K562 (cell line): Measurements from ENCODE around the gene CDCA3. TPM values are rescaled to one million over a fixed set of nuclear protein-coding genes. Genes with fewer than 3 reads are reported as not detected.

Experiments used
- ATF1 ChIP-seq, 2 experiments: fragments of 450-650 bp in 1 of 2; IDR thresholded peaks; 2 replicates each; pipeline ENCODE4 v1.6.1; 2016; ENCODE audit warnings: missing compliant biosample characterization in 1 of 2, missing genetic modification characterization in 1 of 2
- ETV1 ChIP-seq: fragments of 450-650 bp; conservative IDR thresholded peaks from 2 replicates; pipeline ENCODE4 v1.6.1; 2016; ENCODE audit warnings: missing genetic modification characterization, control low read depth, low read depth, missing compliant biosample characterization
- GABPB1 ChIP-seq: sonication (generic); formaldehyde crosslinking; IDR thresholded peaks from 2 replicates; pipeline ENCODE4 v1.8.0; 2022; ENCODE audit warnings: mild to moderate bottlenecking, missing genetic modification reagents
- KAT7 ChIP-seq: sonication (generic); formaldehyde crosslinking; IDR thresholded peaks from 2 replicates; pipeline ENCODE4 v1.8.0; 2022; ENCODE audit warnings: missing genetic modification reagents, mild to moderate bottlenecking, borderline replicate concordance
- KDM5B ChIP-seq: fragments of 200-600 bp; sonication (generic); IDR thresholded peaks from 2 replicates; pipeline ENCODE4 v1.6.1; 2012; ENCODE audit warnings: low read depth, mild to moderate bottlenecking, moderate library complexity, low read length, control low read depth, inconsistent platforms; ENCODE audit not compliant: insufficient replicate concordance
- RNF2 ChIP-seq: sonication (generic); IDR thresholded peaks from 2 replicates; pipeline ENCODE4 v1.6.1; 2016
- SPI1 ChIP-seq: IDR thresholded peaks from 2 replicates; pipeline ENCODE4 v1.6.1; 2011; ENCODE audit warnings: low read depth, low read length, control low read depth, borderline replicate concordance
- SRF ChIP-seq, 2 experiments: fragments of 250-450, 450-650 bp in 1 of 2; sonication (Bioruptor Pico) in 1 of 2; sonication (generic) in 1 of 2; formaldehyde crosslinking; IDR thresholded peaks; 2 replicates each; pipeline versions ENCODE4 v1.5.0 to v1.5.1; 2020 to 2022; ENCODE audit warnings: mild to moderate bottlenecking in 1 of 2, missing genetic modification reagents in 1 of 2
- ZC3H4 ChIP-seq: sonication (generic); formaldehyde crosslinking; IDR thresholded peaks from 2 replicates; pipeline ENCODE4 v1.9.0; 2021; ENCODE audit warnings: missing genetic modification reagents, borderline replicate concordance
- ZNF184 ChIP-seq: sonication (generic); formaldehyde crosslinking; IDR thresholded peaks from 2 replicates; pipeline ENCODE4 v1.5.0; 2020; ENCODE audit warnings: missing genetic modification reagents
- ZNF445 ChIP-seq: fragments of 250-450 bp; sonication (Bioruptor Pico); IDR thresholded peaks from 2 replicates; pipeline ENCODE4 v1.4.0; 2020; ENCODE audit warnings: low read depth, mild to moderate bottlenecking, moderate library complexity
- polyA plus RNA-seq, 8 experiments: library from polyadenylated mRNA; depleted of rRNA in 4 of 8; stranded (reverse) in 5 of 8; unstranded in 3 of 8; fragments of >200 nt; fragmentation: Nextera tagmentation in 2 of 8; fragmentation: Illumina TruSeq in 1 of 8; extraction: Ambion mirVana in 2 of 8; extraction: Trizol in 1 of 8; gene quantifications; 2 replicates each; pipeline versions ENCODE4 v1.2.1 to v1.2.3, GENCODE V29; 2011 to 2014; ENCODE audit warnings: inconsistent platforms in 1 of 8, missing spikeins in 1 of 8
- total RNA-seq, 7 experiments: library from RNA; depleted of rRNA in 6 of 7; stranded (reverse); fragments of >200 nt in 6 of 7; fragmentation: Illumina TruSeq in 2 of 7; extraction: Trizol in 2 of 7; gene quantifications; 2 replicates each; pipeline versions ENCODE4 v1.2.1 to v1.2.3, GENCODE V29; 2011 to 2021; ENCODE audit warnings: low replicate concordance in 1 of 7
- TF ChIP-seq, protein P1 (sequence below): fragments of 250-450 bp; sonication (Bioruptor Pico); IDR thresholded peaks from 2 replicates; pipeline ENCODE4 v1.9.0; 2021; ENCODE audit warnings: mild to moderate bottlenecking, inconsistent platforms
- TF ChIP-seq, protein P2 (sequence below): fragments of 450-650 bp; formaldehyde crosslinking; IDR thresholded peaks from 2 replicates; pipeline ENCODE4 v1.4.0; 2020; ENCODE audit warnings: mild to moderate bottlenecking, moderate library complexity
- TF ChIP-seq, protein P3 (sequence below): sonication (generic); formaldehyde crosslinking; IDR thresholded peaks from 2 replicates; pipeline ENCODE4 v1.8.0; 2022; ENCODE audit warnings: mild to moderate bottlenecking, missing genetic modification reagents
- TF ChIP-seq, protein P4 (sequence below): fragments of 450-650 bp; IDR thresholded peaks from 2 replicates; pipeline ENCODE4 v1.6.1; 2017; ENCODE audit warnings: mild to moderate bottlenecking, moderate library complexity

Gene CDCA3
- total and polyA plus RNA-seq, 9 of the 15 experiments (the other 6 are each of a cell fraction or from before 2014, with no cell fraction given), result 24.2 to 80.8 (median 55.1) TPM

DNA sequence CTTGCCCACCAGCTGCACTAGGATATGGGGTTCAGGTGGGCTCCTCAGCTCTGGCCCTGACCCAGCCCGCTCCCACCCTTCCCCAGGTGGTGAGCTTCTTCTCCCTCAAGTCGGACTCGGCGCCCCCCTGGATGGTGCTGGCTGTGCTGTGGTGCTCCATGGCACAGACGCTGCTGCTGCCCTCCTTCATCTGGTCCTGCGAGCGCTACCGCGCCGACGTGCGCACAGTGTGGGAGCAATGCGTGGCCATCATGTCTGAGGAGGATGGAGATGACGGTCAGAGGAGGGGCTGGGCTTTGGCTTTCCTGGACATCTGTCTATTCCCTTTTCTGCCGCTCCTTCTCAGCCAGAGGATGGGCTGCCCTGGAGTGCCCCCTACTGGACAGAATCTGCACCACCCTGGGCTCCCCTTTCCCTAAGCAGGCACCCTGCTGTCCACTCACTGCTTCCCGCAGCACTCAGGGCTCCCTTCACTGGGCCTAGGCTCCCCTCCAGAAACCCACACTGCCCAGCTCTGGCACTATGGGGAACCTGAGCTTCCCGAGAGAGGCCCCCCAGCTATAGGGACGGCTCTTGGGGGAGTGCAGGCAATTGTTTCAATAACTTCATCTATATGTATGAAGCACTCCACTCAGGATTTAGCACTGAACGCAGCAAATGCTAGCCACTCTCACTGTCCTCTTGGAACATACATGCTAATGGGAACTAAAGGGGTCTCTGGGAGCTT is 25.5 kb downstream of the CDCA3 start (continued):
- TF ChIP-seq, protein P1, sequence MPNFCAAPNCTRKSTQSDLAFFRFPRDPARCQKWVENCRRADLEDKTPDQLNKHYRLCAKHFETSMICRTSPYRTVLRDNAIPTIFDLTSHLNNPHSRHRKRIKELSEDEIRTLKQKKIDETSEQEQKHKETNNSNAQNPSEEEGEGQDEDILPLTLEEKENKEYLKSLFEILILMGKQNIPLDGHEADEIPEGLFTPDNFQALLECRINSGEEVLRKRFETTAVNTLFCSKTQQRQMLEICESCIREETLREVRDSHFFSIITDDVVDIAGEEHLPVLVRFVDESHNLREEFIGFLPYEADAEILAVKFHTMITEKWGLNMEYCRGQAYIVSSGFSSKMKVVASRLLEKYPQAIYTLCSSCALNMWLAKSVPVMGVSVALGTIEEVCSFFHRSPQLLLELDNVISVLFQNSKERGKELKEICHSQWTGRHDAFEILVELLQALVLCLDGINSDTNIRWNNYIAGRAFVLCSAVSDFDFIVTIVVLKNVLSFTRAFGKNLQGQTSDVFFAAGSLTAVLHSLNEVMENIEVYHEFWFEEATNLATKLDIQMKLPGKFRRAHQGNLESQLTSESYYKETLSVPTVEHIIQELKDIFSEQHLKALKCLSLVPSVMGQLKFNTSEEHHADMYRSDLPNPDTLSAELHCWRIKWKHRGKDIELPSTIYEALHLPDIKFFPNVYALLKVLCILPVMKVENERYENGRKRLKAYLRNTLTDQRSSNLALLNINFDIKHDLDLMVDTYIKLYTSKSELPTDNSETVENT, result no peak
- no peak for TF ChIP-seq RNF2
- TF ChIP-seq, protein P2, sequence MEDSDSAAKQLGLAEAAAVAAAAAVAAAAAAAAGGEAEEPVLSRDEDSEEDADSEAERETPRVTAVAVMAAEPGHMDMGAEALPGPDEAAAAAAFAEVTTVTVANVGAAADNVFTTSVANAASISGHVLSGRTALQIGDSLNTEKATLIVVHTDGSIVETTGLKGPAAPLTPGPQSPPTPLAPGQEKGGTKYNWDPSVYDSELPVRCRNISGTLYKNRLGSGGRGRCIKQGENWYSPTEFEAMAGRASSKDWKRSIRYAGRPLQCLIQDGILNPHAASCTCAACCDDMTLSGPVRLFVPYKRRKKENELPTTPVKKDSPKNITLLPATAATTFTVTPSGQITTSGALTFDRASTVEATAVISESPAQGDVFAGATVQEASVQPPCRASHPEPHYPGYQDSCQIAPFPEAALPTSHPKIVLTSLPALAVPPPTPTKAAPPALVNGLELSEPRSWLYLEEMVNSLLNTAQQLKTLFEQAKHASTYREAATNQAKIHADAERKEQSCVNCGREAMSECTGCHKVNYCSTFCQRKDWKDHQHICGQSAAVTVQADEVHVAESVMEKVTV, result peak; percentile 41
- TF ChIP-seq KDM5B, result no peak
- no peak for TF ChIP-seq SPI1
- TF ChIP-seq KAT7 (CRISPR knock-in tag), result no peak
- peak in 1 of 2 experiments; percentile 54; a peak in 1 of 4 replicates for TF ChIP-seq SRF (CRISPR knock-in tag; IDR thresholded peaks at IDR 0.05)
- peak; percentile 21; the same call in 1 of the 2 replicates for TF ChIP-seq GABPB1 (CRISPR knock-in tag)
- no peak for TF ChIP-seq ZNF445 (CRISPR knock-in tag)
- TF ChIP-seq, protein P3, sequence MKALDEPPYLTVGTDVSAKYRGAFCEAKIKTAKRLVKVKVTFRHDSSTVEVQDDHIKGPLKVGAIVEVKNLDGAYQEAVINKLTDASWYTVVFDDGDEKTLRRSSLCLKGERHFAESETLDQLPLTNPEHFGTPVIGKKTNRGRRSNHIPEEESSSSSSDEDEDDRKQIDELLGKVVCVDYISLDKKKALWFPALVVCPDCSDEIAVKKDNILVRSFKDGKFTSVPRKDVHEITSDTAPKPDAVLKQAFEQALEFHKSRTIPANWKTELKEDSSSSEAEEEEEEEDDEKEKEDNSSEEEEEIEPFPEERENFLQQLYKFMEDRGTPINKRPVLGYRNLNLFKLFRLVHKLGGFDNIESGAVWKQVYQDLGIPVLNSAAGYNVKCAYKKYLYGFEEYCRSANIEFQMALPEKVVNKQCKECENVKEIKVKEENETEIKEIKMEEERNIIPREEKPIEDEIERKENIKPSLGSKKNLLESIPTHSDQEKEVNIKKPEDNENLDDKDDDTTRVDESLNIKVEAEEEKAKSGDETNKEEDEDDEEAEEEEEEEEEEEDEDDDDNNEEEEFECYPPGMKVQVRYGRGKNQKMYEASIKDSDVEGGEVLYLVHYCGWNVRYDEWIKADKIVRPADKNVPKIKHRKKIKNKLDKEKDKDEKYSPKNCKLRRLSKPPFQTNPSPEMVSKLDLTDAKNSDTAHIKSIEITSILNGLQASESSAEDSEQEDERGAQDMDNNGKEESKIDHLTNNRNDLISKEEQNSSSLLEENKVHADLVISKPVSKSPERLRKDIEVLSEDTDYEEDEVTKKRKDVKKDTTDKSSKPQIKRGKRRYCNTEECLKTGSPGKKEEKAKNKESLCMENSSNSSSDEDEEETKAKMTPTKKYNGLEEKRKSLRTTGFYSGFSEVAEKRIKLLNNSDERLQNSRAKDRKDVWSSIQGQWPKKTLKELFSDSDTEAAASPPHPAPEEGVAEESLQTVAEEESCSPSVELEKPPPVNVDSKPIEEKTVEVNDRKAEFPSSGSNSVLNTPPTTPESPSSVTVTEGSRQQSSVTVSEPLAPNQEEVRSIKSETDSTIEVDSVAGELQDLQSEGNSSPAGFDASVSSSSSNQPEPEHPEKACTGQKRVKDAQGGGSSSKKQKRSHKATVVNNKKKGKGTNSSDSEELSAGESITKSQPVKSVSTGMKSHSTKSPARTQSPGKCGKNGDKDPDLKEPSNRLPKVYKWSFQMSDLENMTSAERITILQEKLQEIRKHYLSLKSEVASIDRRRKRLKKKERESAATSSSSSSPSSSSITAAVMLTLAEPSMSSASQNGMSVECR, result no peak
- no peak for TF ChIP-seq ATF1 (CRISPR knock-in tag; IDR thresholded peaks at IDR 0.05)
- TF ChIP-seq ATF1 (tag; IDR thresholded peaks at IDR 0.05), result no peak
- TF ChIP-seq ETV1 (tag), result no peak
- TF ChIP-seq ZC3H4 (CRISPR knock-in tag), result no peak
- TF ChIP-seq, protein P4, sequence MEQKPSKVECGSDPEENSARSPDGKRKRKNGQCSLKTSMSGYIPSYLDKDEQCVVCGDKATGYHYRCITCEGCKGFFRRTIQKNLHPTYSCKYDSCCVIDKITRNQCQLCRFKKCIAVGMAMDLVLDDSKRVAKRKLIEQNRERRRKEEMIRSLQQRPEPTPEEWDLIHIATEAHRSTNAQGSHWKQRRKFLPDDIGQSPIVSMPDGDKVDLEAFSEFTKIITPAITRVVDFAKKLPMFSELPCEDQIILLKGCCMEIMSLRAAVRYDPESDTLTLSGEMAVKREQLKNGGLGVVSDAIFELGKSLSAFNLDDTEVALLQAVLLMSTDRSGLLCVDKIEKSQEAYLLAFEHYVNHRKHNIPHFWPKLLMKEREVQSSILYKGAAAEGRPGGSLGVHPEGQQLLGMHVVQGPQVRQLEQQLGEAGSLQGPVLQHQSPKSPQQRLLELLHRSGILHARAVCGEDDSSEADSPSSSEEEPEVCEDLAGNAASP, result no peak
- no peak for TF ChIP-seq ZNF184
